ENCODE measurements around the gene MOBP. TPM values are rescaled to one million over a fixed set of nuclear protein-coding genes. Genes with fewer than 3 reads are reported as not detected.

The MOBP gene
- total RNA-seq, 1 donor from 2014 or later: not detected

DNA sequence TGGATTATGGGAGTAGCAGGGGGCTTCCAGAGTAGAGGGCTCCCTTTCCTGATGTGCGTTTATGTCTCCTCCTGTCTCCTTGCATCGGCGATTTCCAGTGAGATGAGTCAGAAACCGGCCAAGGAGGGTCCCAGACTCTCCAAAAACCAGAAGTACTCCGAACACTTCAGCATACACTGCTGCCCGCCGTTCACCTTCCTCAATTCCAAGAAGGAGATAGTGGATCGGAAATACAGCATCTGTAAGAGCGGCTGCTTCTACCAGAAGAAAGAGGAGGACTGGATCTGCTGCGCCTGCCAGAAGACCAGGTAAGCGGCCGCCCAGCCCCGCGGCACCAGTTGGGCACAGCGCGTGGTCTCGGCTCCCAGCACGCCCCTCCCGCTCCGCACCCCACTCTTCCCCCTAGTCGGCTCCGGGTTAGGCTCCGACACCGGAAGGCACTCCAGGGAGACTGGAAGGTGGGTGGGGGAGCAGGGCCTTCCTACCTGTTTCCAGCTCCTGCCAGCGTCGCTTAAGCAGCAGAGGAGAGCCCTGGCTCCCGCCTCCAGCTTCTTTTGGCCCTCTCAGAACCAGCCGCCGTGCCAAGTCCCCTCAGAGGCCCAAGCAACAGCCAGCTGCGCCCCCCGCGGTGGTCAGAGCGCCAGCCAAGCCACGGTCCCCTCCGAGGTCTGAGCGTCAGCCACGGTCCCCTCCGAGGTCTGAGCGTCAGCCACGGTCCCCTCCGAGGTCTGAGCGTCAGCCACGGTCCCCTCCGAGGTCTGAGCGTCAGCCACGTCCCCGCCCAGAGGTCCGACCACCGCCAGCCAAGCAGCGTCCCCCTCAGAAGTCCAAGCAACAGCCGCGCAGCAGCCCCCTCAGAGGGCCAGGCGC is 34.7 kb downstream of the MOBP start:
- H3K4me3 ChIP-seq: peak overlapping the region in 1 of 2 donors; percentile 29
- intact Hi-C loops (cut with DNase I): no loop called here
- DNase-seq (ENCODE audit: low spot score in 2 of 2): no peak
- H3K4me1 ChIP-seq: no peaks in the 10 kb centered on the region
- no peaks in the 10 kb centered on the region for H3K27me3 ChIP-seq
- H3K9me3 ChIP-seq: no peaks in the 10 kb centered on the region
- H3K36me3 ChIP-seq: no peaks in the 10 kb centered on the region
- TF ChIP-seq, protein P1, sequence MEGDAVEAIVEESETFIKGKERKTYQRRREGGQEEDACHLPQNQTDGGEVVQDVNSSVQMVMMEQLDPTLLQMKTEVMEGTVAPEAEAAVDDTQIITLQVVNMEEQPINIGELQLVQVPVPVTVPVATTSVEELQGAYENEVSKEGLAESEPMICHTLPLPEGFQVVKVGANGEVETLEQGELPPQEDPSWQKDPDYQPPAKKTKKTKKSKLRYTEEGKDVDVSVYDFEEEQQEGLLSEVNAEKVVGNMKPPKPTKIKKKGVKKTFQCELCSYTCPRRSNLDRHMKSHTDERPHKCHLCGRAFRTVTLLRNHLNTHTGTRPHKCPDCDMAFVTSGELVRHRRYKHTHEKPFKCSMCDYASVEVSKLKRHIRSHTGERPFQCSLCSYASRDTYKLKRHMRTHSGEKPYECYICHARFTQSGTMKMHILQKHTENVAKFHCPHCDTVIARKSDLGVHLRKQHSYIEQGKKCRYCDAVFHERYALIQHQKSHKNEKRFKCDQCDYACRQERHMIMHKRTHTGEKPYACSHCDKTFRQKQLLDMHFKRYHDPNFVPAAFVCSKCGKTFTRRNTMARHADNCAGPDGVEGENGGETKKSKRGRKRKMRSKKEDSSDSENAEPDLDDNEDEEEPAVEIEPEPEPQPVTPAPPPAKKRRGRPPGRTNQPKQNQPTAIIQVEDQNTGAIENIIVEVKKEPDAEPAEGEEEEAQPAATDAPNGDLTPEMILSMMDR (IDR thresholded peaks at IDR 0.05): no peak
- no peak overlapping the region for H3K27ac ChIP-seq

DNA sequence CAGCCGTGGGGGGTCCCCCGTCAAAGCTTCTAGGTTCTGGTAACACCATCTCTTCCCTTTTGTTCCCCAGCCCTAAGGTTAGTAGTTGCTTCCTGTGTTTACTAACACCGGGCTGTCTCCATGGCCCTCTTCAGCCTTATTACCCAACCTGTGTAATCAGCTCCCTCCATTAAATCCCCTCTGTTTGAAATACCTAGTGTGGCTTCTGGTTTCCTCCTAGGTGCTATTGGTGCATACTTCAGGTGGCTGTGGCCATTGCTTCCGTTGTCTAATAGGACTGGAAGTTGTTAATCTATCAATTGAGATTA is 35.3 kb downstream of the MOBP start:
- intact Hi-C loops (cut with DNase I): no loop called here
- peak overlapping the region in 1 of 2 donors; percentile 29 for H3K4me3 ChIP-seq
- no peak for DNase-seq (ENCODE audit: low spot score in 2 of 2)

DNA sequence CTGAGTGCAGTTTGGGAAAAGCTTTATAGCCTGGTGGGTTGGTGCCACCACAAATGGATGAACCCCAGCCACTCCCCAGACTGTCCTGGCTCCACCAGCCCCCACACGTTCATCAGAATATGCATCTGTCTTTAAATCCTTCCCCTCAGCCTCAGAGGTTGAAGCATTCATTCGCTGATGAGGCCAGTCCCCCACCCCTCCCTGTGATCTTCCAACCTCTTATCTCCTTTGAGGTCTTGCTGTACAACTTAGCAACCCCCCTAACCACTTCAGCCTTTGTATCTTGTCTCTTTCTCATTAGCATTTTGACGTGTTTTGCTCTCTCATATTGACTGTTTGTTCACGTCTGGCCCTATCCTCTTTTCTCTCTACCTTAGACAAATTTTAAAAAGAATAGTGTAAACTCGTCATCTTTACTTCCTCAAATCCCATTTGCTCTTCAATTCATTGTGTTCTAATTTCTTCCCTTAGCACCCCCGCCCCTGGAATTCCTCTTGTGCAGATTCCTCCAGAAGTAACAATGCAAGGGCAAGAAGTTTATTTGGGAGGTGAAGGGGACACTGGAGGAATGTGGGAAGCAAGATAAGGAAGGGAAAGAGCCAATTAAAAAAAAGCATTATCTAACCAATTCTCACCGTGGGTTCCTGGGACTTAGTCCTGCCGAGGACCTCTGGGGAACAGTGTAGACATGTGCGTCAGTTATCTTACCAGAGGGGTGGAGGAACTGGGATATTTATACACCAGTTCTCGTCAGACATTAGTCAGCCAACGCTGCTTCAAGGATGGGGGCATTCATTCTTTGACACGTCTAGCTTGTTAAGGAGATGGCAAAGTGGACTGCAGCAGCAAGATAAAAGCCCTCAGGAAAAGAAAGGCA is 38.6 kb downstream of the MOBP start:
- intact Hi-C loops (cut with DNase I): no loop called here
- no peaks in the 10 kb centered on the region for H3K4me1 ChIP-seq

More for the DNA sequence above, 35.3 kb downstream of the MOBP start:
- Histone ChIP-seq H3K27ac (no peak overlapping the region), H3K27me3 (no peaks in the 10 kb centered on the region), H3K4me1 (no peaks in the 10 kb centered on the region), H3K9me3 (no peaks in the 10 kb centered on the region), H3K36me3 (no peaks in the 10 kb centered on the region)
- TF ChIP-seq, protein P1 (IDR thresholded peaks at IDR 0.05): no peak

DNA sequence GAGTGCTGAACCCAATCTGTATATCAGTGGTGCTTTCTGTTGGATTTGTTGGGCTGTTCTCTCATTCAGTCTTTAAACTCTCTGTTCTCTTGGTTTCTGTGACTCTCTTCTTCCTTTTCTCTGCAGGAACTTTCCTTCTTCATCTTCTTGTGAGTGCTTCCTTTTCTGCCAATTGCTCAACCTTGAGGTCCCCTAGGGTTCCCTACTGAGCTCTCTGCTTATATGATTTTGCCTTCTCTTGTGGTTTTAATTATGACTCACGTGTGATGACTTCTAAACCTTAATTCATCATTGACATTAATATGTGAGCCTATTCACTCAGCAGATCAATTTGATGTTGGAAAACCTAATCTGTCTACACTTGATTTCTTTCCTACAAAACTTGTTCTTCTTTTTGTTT is 39.4 kb downstream of the MOBP start:
- no peak overlapping the region for H3K27ac ChIP-seq
- no peaks in the 10 kb centered on the region for H3K9me3 ChIP-seq
- TF ChIP-seq, protein P1 (IDR thresholded peaks at IDR 0.05): no peak
- H3K27me3 ChIP-seq: no peaks in the 10 kb centered on the region
- H3K4me1 ChIP-seq: no peaks in the 10 kb centered on the region
- no peak for DNase-seq (ENCODE audit: low spot score in 2 of 2)
- H3K36me3 ChIP-seq: no peaks in the 10 kb centered on the region
- H3K4me3 ChIP-seq: no peak overlapping the region
- intact Hi-C loops (cut with DNase I): no loop called here

More for the DNA sequence above, 38.6 kb downstream of the MOBP start:
- Histone ChIP-seq H3K27me3 (no peaks in the 10 kb centered on the region), H3K27ac (no peak overlapping the region), H3K36me3 (no peaks in the 10 kb centered on the region), H3K9me3 (no peaks in the 10 kb centered on the region), H3K4me3 (no peak overlapping the region)
- TF ChIP-seq, protein P1 (IDR thresholded peaks at IDR 0.05): no peak
- no peak for DNase-seq (ENCODE audit: low spot score in 2 of 2)

- H3K4me1 ChIP-seq: no peaks in the 10 kb centered on the region
- TF ChIP-seq, protein P1 (IDR thresholded peaks at IDR 0.05): no peak
- H3K9me3 ChIP-seq: no peaks in the 10 kb centered on the region
- H3K4me3 ChIP-seq: no peak overlapping the region
- intact Hi-C loops (cut with DNase I): no loop called here
- H3K27me3 ChIP-seq: no peaks in the 10 kb centered on the region
- no peak for DNase-seq (ENCODE audit: low spot score in 2 of 2)
- H3K36me3 ChIP-seq: no peaks in the 10 kb centered on the region
- H3K27ac ChIP-seq: no peak overlapping the region
Measured at GRCh38 chr3:39513791-39514369, 46.4 kb downstream of the MOBP start.

Data from ascending aorta (tissue), 2 donors.